Measurements from ENCODE around the gene CD22.

- TF ChIP-seq, protein P1, sequence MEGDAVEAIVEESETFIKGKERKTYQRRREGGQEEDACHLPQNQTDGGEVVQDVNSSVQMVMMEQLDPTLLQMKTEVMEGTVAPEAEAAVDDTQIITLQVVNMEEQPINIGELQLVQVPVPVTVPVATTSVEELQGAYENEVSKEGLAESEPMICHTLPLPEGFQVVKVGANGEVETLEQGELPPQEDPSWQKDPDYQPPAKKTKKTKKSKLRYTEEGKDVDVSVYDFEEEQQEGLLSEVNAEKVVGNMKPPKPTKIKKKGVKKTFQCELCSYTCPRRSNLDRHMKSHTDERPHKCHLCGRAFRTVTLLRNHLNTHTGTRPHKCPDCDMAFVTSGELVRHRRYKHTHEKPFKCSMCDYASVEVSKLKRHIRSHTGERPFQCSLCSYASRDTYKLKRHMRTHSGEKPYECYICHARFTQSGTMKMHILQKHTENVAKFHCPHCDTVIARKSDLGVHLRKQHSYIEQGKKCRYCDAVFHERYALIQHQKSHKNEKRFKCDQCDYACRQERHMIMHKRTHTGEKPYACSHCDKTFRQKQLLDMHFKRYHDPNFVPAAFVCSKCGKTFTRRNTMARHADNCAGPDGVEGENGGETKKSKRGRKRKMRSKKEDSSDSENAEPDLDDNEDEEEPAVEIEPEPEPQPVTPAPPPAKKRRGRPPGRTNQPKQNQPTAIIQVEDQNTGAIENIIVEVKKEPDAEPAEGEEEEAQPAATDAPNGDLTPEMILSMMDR (IDR thresholded peaks at IDR 0.05): no peak
- TF ChIP-seq POLR2A (IDR thresholded peaks at IDR 0.05) (no peak), EP300 (IDR thresholded peaks at IDR 0.05) (no peak)
Measured at GRCh38 chr19:35351411-35352176, 22.6 kb downstream of the CD22 start.

All from gastroesophageal sphincter (tissue), 3 donors.